Body of pancreas (tissue), 4 donors: ENCODE data around the gene TXNDC2.

Experiments used
- CTCF ChIP-seq, 7 experiments: fragments of 450-650 bp in 4 of 7; fragments of 200-600 bp in 3 of 7; sonication (generic) in 3 of 7; IDR thresholded peaks; one replicate each; pipeline ENCODE4 v1.5.1; 2016 to 2019; ENCODE audit warnings: antibody characterized with exemption in 7 of 7
- POLR2A ChIP-seq, 3 donors: fragments of 450-650 bp; IDR thresholded peaks; one replicate each; pipeline ENCODE4 v1.6.1; 2016; ENCODE audit warnings: antibody characterized with exemption in 3 of 3, mild to moderate bottlenecking in 2 of 3

- TF ChIP-seq CTCF (IDR thresholded peaks at IDR 0.05) (no peak), POLR2A (IDR thresholded peaks at IDR 0.05) (no peak)
Measured at GRCh38 chr18:9897129-9897528, 11.4 kb downstream of the TXNDC2 start.
